ENCODE results near the gene RAB23. TPM values are rescaled to one million over a fixed set of nuclear protein-coding genes. Genes with fewer than 3 reads are reported as not detected.

Gene RAB23
- 4.5 and 5.1 TPM in 2 replicates for total RNA-seq (2014; rRNA removed; shearing (Covaris generic))

DNA sequence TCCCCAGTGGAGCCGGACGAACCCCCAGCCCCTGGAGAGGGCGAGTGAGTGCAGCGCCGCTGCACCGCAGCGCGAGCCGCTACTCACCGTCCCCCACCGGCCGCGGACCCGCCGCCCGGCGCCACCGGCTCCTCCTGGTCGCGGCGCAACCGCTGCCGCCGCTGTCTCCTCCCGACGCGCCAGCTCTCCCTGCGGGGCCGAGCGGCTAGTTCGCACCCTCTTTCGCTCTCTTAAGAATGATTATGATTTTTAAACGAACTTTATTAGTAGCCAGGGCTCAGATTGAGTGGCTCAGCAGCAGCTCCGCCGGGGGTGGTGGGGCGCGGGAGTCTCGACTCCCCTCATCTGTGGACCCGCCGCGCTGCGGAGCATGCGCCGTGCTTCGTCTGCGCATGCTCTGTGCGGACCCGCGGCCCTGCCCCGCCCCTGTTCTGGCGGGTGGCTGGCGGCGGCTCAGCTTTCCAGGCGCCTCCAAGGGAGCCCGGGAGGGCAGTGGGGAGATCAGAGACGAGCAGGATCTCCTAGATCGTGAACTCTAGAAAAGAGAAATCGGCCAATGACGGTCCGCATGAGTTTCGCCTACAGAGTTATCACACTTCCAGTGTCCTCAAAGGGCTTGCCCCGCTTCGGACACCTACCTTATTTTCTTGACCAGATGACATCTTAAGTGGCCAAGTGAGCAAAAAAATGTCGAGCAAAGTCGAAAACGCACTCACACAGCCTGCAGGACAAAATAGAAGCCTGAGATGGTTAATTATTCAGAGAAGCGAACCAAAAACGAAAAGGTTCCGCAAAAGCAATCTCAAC is at the start of gene RAB23:
Gene RAB23, minus strand, starts transcription at position 372 of the 807 bp plus-strand sequence. CDS start 11,927 bp downstream, outside the sequence.
- DNase-seq (ENCODE audit: low spot score) = peak; percentile 87

DNA sequence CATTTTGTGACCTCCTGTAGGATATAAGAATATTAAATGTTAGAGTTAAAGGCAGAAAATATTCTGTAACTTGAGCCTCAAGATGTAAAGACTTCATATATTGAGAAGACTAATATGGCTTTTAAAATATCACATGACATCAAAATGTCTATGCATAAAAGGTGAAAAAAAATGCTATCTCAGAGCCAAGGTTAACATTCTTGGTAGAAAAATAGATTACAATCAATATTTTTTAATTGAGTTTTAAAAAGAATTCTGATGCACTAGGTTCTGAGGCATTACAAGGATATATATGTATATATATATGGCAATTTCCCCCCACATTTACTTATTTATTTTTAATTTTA is 46.2 kb upstream of the RAB23 start:
- no peak for DNase-seq (ENCODE audit: low spot score)

DNA sequence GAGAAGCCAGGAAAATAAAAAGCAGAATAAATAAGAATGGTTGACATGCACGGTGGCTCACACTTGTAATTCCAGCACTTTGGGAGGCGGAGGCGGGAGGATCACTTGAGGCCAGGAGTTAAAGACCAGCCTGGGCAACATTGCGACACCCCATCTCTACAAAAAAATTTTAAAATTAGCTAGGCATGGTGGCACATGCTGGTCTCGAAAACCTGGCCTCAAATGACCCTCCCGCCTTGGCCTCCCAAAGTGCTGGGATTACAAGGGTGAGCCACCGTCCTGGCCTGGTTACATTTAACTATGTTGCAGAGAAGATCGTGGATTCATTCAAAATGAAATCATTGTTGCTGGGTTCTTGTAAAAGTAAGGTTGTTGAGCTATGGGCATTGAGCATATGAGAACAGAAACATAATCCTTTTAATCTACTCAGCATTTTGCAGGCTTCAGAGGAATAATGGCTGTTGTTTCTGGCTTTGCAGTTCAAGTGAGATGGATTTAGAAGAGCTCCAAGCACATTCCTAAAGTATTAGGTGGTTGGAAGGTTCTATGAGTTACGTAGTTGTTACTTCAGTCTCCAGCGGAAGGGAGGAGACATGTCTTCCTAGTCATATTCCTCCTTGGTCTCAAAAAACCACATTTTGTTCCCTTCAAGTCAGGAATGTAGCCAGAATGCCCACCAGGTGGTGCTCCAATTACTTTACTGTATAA is 45.6 kb upstream of the RAB23 start:
- peak; percentile 85 for DNase-seq (ENCODE audit: low spot score)

DNA sequence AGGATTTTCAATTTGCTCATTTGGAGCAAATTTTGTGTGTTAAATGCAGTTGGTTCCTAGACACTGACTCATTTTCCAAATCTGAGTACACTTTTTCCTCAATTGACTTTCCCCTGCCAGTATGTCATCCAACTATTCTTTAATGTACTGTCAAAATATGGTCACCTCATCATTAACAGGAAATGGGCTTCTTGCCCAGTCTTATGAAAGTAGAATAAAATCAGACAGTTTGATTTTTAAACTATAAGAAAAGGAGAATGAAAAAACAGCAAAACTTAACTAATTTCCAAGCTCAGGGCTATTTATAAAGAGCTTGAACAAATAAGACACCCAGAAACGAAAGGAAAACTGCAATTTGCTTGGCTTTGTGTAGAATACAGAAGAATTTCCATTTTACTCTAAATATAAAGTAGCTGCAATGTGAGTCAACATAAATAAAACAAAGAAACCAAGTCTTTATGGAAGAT is 43.7 kb upstream of the RAB23 start:
- DNase-seq (ENCODE audit: low spot score) = no peak

DNA sequence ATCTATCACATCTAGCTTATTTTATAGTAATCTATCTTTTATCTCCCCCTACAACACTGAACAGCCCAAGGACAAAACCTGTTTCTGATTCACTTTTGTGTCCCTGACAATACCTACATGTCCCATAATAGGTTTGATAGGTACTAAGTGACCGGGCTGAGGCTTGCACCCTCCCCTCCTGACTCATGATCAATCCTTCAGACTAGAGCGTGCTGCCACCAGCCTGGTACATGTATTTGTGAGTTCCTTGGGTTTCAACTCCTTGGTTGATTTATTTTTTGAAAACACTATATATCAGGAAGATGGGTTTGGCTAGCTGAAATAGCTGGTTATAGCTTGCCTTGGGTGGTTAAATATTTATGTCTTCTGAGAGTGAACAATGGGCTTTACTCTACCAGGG is 41.6 kb upstream of the RAB23 start:
- no peak for DNase-seq (ENCODE audit: low spot score)

DNA sequence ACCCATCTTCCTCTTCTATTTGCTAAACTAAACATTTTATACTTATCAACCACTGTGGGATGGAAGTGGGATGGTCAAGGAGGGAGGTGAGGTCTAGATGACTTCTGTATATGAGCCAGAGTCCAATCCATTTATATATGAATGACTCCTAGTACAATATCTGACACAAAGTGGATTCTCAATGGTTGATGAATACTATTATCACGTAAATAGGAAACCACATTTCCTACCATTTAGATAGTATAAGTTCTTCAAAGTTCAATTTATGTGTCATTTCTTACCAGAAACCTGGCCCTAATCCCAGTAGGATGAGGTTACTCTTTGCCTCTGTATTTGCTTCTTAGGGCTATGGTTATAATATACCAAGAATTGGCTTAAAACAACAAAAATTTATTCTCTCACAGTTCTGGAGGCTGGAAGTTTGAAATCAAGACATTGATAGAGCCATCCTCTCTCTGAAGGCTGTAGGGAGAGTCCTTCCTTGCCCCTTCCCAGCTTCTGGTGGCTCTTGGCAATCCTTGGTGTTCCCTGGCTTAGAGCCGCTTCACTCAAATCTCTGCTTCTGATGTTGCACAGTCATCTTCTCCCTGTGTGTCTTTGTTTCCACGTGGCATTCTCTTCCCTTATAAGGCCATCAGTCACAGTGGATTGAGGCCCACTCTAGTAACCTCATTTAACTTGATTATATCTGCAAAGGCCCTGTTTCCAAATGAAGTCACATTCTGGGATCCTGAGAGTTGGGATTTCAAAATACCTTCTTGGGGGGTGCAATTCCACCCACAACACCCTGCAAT is 41.0 kb upstream of the RAB23 start:
- no peak for DNase-seq (ENCODE audit: low spot score)

DNA sequence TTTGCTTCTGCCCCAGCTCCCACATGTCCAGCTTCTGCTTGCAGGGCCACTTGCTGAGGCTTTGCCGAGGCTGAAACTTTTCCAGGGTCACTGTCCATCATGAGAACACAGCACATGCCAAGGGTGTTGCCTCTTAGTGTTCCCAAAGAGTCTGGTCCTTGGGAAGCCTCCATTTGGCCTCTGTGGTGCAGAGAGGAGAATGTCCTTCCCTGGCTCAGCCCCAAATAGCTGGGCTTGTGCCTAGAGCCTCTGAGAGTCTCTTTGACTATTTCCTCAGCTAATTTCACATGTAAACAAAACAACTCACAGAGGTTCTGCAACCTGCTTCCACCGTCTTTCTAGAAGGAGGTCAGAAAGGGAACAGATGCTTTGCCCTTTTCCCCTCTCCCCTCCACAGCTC is 40.4 kb upstream of the RAB23 start:
- DNase-seq (ENCODE audit: low spot score) = no peak

DNA sequence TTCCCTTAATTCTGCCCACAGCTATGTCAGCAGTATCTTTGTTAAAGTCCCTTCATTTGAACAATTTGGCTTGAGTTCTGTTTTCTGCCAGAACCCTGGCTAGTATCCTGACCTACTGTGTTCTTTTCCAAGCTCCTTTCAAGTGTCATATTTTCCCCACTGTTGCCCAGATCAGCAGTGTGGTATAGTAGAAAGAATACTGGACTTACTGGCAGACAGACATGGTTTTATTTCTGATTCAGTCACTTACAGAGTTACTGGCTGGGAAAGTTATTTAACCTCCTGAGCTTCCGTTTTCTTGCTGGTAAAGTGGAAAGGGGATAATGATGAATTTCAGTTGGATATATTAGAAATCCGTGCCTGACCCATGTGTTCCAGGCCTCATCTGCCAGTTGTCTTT is 39.8 kb upstream of the RAB23 start:
- DNase-seq (ENCODE audit: low spot score) = no peak

DNA sequence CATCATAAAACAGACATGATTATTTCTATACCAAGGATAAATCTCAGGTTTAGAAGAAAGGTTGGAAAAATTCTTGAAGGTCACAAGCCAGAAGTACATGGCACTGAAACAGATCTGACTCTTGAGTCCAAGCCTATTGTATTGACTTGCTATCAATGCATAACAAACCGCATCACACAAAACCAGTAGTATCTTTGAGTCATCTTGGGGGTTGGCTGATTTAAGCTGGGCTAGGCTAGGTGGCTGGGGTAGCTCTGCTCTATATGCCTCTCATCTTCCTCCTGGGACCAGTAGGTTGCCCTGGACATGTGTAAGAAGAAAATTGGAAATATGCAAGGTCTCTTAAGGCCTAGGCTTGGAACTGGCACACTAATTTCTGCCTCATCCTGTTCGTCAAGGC is 37.0 kb upstream of the RAB23 start:
- DNase-seq (ENCODE audit: low spot score) = no peak

DNA sequence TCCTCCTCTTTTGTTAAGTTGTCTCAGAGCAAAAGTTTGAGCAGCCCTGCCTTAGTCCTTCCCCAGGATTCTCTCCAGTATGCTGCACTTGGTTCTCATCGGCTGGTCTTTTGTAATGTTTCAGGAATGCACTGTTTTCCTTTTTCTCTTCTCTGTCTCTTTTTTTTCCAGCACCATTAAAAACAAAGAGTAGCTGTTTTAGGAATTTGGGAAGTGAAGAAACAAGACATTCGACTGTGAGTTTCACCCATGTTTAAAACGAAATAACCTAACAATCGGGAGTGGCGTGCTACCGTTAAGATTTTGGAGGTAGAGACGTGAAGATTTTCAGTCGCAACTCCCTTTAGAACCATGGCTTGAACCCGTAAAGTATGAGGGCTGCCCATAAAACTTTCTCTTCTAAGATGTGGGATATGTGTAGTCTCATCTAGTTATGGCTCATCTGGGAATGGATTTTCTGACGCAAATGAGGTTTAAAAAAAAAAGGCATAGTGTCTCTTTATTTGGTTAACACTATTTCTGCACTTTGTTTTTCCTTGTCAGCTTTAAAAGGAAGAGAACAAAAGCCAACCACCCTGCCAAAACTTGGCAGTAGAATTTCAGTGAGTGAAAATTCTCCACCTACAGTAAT is 35.9 kb upstream of the RAB23 start:
- no peak for DNase-seq (ENCODE audit: low spot score)

DNA sequence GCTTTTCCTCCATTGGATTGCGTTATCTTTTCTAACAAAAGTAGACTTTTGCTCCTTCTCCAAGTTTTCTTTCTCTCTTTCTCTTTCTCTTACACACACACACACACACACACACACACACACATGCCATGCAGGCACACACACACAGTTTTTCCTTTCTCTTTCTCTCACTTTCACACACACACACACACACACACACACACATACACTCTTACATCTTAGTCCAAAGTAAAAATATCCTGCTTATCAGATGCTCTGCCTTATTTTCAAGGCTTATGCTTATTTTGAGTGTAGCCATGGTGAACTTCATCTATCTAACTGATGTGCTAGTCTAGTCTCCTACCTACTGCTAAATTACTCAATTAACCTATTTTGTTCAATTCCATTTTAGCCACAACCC is 34.4 kb upstream of the RAB23 start:
- peak; percentile 10 for DNase-seq (ENCODE audit: low spot score)

DNA sequence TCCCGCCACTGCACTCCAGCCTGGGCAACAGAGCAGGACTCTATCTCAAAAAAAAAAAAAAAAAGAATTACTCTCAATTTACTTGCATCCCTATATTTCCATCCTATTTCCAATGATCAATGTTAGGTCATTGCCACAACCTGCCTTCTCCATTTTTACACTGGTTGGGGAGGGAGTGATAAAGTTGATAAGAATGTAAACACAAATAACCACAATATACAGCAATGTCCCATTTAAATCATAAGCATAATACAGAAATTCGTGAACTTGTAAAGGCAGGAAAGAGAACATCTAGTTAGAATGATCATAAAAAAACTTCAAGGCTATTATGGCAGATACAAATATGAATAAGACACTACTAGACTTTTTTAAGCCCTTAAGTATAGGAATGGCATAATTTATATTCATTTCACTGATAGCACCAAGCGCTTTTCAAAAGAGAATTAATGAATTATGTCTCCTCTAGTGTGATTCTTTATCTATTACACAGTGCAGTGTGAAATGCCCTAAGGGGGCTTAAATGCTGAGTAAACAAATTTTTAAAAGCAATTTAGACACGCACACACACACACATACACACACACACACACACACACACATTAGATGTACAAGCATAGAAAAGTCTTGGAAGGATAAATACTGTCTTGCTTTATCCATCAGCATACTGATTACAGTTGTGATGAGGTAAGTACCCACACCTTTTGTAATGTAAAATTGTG is 33.5 kb upstream of the RAB23 start:
- DNase-seq (ENCODE audit: low spot score) = no peak

DNA sequence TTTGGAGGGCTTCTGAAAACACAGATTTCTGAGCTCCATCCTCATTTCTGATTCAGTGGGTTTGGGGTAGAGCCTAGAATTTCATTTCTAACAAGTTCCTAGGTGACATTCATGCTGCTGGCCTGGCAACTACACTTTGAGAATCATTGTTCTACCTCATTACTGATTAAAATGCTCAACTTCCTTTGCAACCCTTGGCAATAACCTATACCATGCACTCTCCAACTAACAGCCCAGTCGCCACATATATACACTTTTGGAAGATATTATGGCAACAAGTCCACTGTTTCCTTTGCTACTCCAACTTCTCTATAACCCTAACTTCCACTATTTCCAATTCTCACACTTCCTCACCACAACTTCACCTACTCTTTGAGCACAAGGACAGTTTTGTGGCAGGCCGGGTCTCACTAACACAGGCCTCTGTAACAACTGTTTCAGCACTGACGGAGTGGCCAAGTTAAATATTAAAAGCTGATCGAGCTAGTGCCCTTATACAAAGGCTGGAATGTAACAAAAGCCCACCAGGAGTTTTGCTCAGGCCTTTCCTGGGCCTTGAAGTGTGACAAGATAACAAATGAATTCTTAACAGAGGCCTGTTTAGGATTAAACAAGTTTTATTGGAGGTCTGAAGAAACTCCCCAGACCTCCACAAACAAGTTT is 32.1 kb upstream of the RAB23 start:
- DNase-seq (ENCODE audit: low spot score) = no peak

DNA sequence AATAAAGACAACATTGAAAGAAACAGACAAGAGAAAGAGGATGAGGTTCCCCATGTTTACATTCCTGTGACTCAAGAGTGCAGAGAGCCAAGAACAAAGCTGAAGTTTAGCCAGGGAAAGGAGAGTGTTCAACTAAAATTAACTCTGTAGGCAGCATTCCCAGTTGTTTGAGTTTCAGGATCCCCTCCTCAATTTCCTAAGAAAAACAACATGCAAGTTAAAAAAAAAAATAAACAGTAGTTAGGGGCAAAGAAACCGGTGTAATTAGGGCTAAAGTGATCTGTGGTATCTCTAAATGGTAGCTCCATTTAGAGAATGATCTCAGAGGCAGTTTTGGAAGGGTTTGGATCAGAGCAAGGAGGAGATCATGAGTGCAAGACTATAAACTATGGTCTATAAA is 30.9 kb upstream of the RAB23 start:
- no peak for DNase-seq (ENCODE audit: low spot score)

DNA sequence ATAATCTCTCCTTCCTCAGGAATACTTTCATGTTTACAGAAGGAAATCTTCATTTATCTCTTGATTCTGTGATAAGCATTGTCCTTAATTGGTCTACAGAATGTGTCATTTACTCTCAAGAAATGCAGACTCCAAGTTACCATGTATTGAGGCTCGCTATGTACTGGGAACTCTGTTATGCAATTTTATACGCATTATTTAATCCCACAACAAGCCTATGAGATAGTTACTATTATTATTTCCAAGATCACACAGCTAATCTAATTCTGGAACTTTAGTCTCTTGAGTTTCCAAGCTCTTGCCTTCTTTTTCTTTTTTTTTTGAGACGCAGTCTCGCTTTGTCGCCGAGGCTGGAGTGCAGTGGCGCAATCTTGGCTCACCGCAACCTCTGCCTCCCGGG is 30.0 kb upstream of the RAB23 start:
- DNase-seq (ENCODE audit: low spot score) = no peak

DNA sequence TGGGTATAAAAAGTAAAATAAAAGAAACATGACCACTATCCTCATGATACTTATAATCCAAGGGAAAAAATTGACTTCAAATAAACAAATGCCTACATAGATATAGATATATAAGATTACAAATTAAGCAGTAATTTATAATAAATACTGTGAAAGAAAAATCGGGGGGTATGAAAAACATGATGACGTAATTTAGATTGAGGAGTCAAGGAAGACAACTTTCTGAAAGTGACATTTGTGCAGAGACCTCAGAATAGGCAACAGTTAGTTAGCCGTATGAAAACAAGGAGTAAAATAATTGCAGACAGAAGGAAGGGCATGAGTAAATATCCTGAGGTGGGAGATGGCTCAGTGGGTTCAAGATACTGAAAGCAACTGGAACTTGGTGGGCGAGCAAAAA is 28.2 kb upstream of the RAB23 start:
- no peak for DNase-seq (ENCODE audit: low spot score)

DNA sequence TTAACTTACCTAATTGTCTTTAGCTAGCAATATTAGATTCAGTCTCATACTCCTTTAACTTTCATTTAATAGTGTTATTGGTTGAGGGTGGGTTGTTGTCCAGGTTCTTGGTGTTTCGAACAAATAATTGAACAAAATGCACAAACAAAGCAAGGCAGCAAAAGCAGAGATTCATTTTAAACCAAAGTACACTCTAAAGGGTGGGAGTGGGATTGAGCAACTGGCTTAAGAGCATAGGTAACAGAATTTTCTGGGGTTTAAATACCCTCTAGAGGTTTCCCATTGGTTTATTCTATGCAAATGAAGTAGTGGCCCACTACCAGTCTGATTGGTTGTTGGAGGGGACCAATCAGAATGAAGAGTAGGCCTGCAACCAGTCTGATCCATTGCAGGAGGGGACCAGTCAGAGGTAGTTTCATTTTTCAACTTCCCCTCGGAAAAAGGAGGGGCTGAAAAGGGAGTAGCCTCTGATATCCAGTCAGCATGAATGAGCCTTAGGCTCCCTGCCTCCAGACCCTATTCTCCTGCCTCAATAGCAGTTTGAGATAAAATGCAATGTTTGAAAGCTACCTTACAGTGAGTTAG is 26.3 kb upstream of the RAB23 start:
- DNase-seq (ENCODE audit: low spot score) = no peak

DNA sequence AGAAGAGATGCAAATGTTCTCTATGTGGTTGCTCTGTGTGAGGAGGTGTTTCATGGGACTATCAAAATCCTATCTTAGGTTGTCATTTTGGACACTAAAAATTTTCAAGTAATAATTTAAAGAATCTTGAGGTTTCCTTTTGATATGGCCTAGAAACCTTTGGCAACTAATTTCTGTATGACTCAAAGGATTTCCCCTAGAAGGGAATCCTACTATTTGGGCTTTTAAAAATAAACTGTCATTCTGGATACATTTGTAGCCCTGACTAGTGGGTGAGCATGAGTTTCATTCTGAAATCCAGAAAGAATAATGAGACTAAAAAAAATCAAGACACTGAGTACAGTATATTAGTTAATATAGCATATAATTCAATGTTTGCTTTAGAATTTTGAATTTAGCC is 25.5 kb upstream of the RAB23 start:
- DNase-seq (ENCODE audit: low spot score) = no peak

DNA sequence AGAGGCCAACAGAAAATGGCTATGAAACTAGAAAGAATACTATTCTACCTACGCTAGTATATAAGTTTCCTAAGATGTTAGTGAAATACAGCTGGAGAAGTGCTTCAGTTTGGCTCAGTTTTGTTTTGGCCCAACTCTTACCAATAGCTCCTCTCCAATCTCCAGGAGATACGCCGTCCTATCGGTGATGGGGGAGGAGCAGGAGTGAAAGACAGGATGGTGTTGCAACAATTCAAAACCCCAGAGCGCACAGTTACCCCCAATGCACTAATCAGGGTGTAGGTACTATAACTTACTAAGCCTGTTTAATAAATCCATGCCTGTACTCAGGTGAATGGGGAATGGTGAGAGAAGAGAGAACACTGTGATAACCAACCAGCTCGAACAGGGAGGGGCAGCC is 24.2 kb upstream of the RAB23 start:
- no peak for DNase-seq (ENCODE audit: low spot score)

DNA sequence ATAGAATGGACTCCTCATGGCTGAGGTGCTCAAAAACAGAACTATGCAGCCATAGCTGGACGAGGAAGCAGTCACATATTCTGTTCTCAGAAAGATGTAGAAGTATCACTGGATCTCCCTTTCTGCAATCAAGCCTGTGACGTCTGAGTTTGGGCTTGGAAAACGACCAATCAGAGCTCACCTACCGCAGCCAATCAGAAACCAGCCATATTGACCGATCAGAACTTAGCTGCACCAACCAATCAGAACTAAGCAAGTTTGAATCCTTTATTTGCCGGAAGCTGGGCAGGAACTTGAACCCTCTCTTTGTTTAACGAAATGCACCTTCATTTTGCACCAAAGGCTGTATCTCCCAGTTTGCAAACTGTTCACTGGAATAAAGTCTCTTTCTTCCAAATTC is 21.8 kb upstream of the RAB23 start:
- no peak for DNase-seq (ENCODE audit: low spot score)
